WTC11 (cell line): Measurements from ENCODE around the gene VAT1.
A peak's percentile ranks its signal among the peaks of the same experiment; 100 is the strongest.

Experiments used
- ATF1 ChIP-seq: sonication (generic); formaldehyde crosslinking; IDR thresholded peaks from 2 replicates; pipeline ENCODE4 v1.8.1; 2023; ENCODE audit warnings: mild to moderate bottlenecking, moderate library complexity, missing genetic modification reagents
- CREM ChIP-seq: sonication (generic); formaldehyde crosslinking; IDR thresholded peaks from 2 replicates; pipeline ENCODE4 v1.8.1; 2022; ENCODE audit warnings: mild to moderate bottlenecking, missing genetic modification reagents, moderate library complexity
- CTCF ChIP-seq: fragments of 200-600 bp; IDR thresholded peaks from 2 replicates; pipeline ENCODE4 v1.8.0; 2022; ENCODE audit warnings: antibody characterized with exemption
- ELF4 ChIP-seq: sonication (generic); formaldehyde crosslinking; IDR thresholded peaks from 2 replicates; pipeline ENCODE4 v1.8.1; 2022; ENCODE audit warnings: low read depth, mild to moderate bottlenecking, moderate library complexity, missing genetic modification reagents
- HMGXB4 ChIP-seq: sonication (generic); formaldehyde crosslinking; IDR thresholded peaks from 2 replicates; pipeline ENCODE4 v1.8.1; 2023; ENCODE audit warnings: mild to moderate bottlenecking, moderate library complexity, missing genetic modification reagents
- MAX ChIP-seq: sonication (generic); formaldehyde crosslinking; IDR thresholded peaks from 2 replicates; pipeline ENCODE4 v1.8.0; 2022; ENCODE audit warnings: mild to moderate bottlenecking, missing genetic modification reagents
- NFYB ChIP-seq: sonication (generic); formaldehyde crosslinking; conservative IDR thresholded peaks from 2 replicates; pipeline ENCODE4 v1.8.0; 2022; ENCODE audit warnings: low read depth, missing genetic modification reagents
- NR2C2 ChIP-seq: sonication (generic); formaldehyde crosslinking; IDR thresholded peaks from 2 replicates; pipeline ENCODE4 v1.8.0; 2022; ENCODE audit warnings: mild to moderate bottlenecking, missing genetic modification reagents
- SMAD4 ChIP-seq: sonication (generic); formaldehyde crosslinking; IDR thresholded peaks from 2 replicates; pipeline ENCODE4 v1.8.0; 2022; ENCODE audit warnings: mild to moderate bottlenecking, missing genetic modification reagents
- TEAD4 ChIP-seq: sonication (generic); formaldehyde crosslinking; IDR thresholded peaks from 2 replicates; pipeline ENCODE4 v1.8.0; 2022; ENCODE audit warnings: mild to moderate bottlenecking, missing genetic modification reagents

- TF ChIP-seq NR2C2 (CRISPR knock-in tag) (0 out of 2 replicates have a peak, but pooled peaks have one; percentile 47), CTCF (no peak), ATF1 (CRISPR knock-in tag) (0 out of 2 replicates have a peak, but pooled peaks have one; percentile 32), HMGXB4 (CRISPR knock-in tag) (peak; percentile 59; the same call in 1 of the 2 replicates), NFYB (CRISPR knock-in tag) (no peak), MAX (CRISPR knock-in tag) (peak; percentile 21), TEAD4 (CRISPR knock-in tag) (0 out of 2 replicates have a peak, but pooled peaks have one; percentile 34), SMAD4 (CRISPR knock-in tag) (no peak), CREM (CRISPR knock-in tag) (no peak), ELF4 (no peak)
Measured at GRCh38 chr17:42980766-42981397, 41.3 kb downstream of the VAT1 start.
